GM12878 (cell line): Measurements from ENCODE around the gene CEACAM5. TPM values are rescaled to one million over a fixed set of nuclear protein-coding genes. Genes with fewer than 3 reads are reported as not detected.
A peak's percentile ranks its signal among the peaks of the same experiment; 100 is the strongest.

Source experiments
- ATAC-seq: fragments of 200-7000 bp; cut with Tn5 transposase; 3 replicates; pipeline ENCODE4 v1.9.1; 2020; ENCODE audit warnings: mild to moderate bottlenecking, moderate library complexity
- BruUV-seq: library from RNA; stranded (reverse); fragments of 400-500 nt; replicated peaks from 2 replicates; lab custom pipeline; 2021; lab: Mats Ljungman, UMichigan
- CTCF ChIA-PET: fragments of 300-600 bp; sonication (Branson Sonifier 250); formaldehyde crosslinking; extraction: SDS; loops from one replicate; lab custom pipeline; 2021; ENCODE audit warnings: inconsistent platforms; lab: Yijun Ruan, JAX
- POLR2A ChIA-PET: fragments of 350-600 bp; formaldehyde crosslinking; extraction: SDS; loops from one replicate; lab custom pipeline; 2021; ENCODE audit warnings: inconsistent platforms; lab: Charles Lee
- RAD21 ChIA-PET: fragments of 300-600 bp; sonication (Branson Sonifier 250); formaldehyde crosslinking; loops from one replicate; lab custom pipeline; 2023; ENCODE audit warnings: antibody characterized with exemption; ENCODE audit not compliant: unreplicated experiment; lab: Charles Lee
- SMC1A ChIA-PET: fragments of 300-600 bp; sonication (Branson Sonifier 250); formaldehyde crosslinking; loops from one replicate; lab custom pipeline; 2023; ENCODE audit not compliant: unreplicated experiment, uncharacterized antibody; lab: Charles Lee
- DNase-seq: peaks from one replicate; pipeline ENCODE4 v3.0.0-alpha.2; 2011; ENCODE audit warnings: low read depth, low spot score
- FAIRE-seq: peaks from 3 replicates; lab custom pipeline; 2011; peaks lifted over from hg19 to GRCh38; lab: Jason Lieb, UNC
- H2AFZ ChIP-seq: 2 replicates; pipeline ENCODE4 v1.6.0; 2011; ENCODE audit warnings: low read depth, low read length, control low read depth; ENCODE audit not compliant: control insufficient read depth
- H3K27ac ChIP-seq: 2 replicates; pipeline ENCODE4 v1.5.1; 2011; ENCODE audit warnings: control low read depth; ENCODE audit not compliant: control insufficient read depth, insufficient read depth
- H3K27me3 ChIP-seq, 2 experiments: replicated peaks in 1 of 2; 2 replicates each; pipeline versions ENCODE4 v1.6.0 to v1.6.1; 2011; ENCODE audit warnings: low read length in 1 of 2; ENCODE audit not compliant: control insufficient read depth in 2 of 2, insufficient read depth in 2 of 2
- H3K36me3 ChIP-seq, 2 experiments: 2 replicates each; pipeline ENCODE4 v1.5.1; 2011; ENCODE audit warnings: low read length in 1 of 2; ENCODE audit not compliant: control insufficient read depth in 2 of 2, insufficient read depth in 2 of 2
- H3K4me1 ChIP-seq: 2 replicates; pipeline ENCODE4 v1.6.1; 2011; ENCODE audit warnings: mild to moderate bottlenecking, low read length, moderate library complexity, mixed read lengths; ENCODE audit not compliant: control insufficient read depth, insufficient read depth
- H3K4me2 ChIP-seq: 2 replicates; pipeline ENCODE4 v1.6.0; 2011; ENCODE audit warnings: control low read depth; ENCODE audit not compliant: control insufficient read depth, insufficient read depth
- H3K4me3 ChIP-seq: fragments of 200-600 bp; sonication (generic); 2 replicates; pipeline ENCODE4 v1.5.1; 2016
- H3K79me2 ChIP-seq: 2 replicates; pipeline ENCODE4 v1.6.0; 2011; ENCODE audit warnings: low read length; ENCODE audit not compliant: control insufficient read depth, insufficient read depth
- H3K9ac ChIP-seq: 2 replicates; pipeline ENCODE4 v1.8.0; 2011; ENCODE audit warnings: low read length, control low read depth, mixed read lengths; ENCODE audit not compliant: control insufficient read depth, insufficient read depth
- H3K9me3 ChIP-seq: replicated peaks from 3 replicates; pipeline ENCODE4 v1.5.1; 2011; ENCODE audit warnings: mild to moderate bottlenecking, low read length; ENCODE audit not compliant: control insufficient read depth, insufficient read depth
- H4K20me1 ChIP-seq: 2 replicates; pipeline ENCODE4 v1.6.0; 2011; ENCODE audit not compliant: control insufficient read depth, insufficient read depth
- CHD2 ChIP-seq: IDR thresholded peaks from 2 replicates; pipeline ENCODE4 v1.6.1; 2011; ENCODE audit warnings: low read depth, low read length, improper control_type of control experiment, borderline replicate concordance
- CTCF ChIP-seq, 3 experiments: IDR thresholded peaks in 2 of 3; conservative IDR thresholded peaks in 1 of 3; 2 replicates each; pipeline ENCODE4 v1.5.1; 2011; ENCODE audit warnings: low read depth in 3 of 3, low read length in 3 of 3, mild to moderate bottlenecking in 3 of 3, control low read depth in 2 of 3, moderate library complexity in 2 of 3, inconsistent platforms in 1 of 3, mixed read lengths in 1 of 3; ENCODE audit not compliant: control insufficient read depth in 2 of 3, insufficient read depth in 1 of 3; ENCODE audit errors: extremely low read depth in 1 of 3
- IKZF1 ChIP-seq: fragments of 450-650 bp; conservative IDR thresholded peaks from 2 replicates; pipeline ENCODE4 v1.6.1; 2017; ENCODE audit warnings: antibody characterized with exemption, mild to moderate bottlenecking
- PKNOX1 ChIP-seq: fragments of 450-650 bp; IDR thresholded peaks from 2 replicates; pipeline ENCODE4 v1.6.1; 2016; ENCODE audit warnings: mild to moderate bottlenecking
- RAD21 ChIP-seq: IDR thresholded peaks from 2 replicates; pipeline ENCODE4 v1.6.1; 2011; ENCODE audit warnings: mild to moderate bottlenecking, low read depth, low read length, moderate library complexity; ENCODE audit not compliant: insufficient read depth
- SMC3 ChIP-seq: IDR thresholded peaks from 2 replicates; pipeline ENCODE4 v1.6.1; 2011; ENCODE audit warnings: low read length, improper control_type of control experiment, borderline replicate concordance
- TCF12 ChIP-seq: IDR thresholded peaks from 2 replicates; pipeline ENCODE4 v1.6.1; 2011; ENCODE audit warnings: low read depth, mild to moderate bottlenecking, low read length
- WGBS: methylation state at CpG from one replicate; pipeline ENCODE4 v1.1.6; 2016; ENCODE audit warnings: low lambda C conversion rate; ENCODE audit not compliant: insufficient replicate concordance, insufficient coverage; ENCODE audit errors: missing lambda C conversion rate; 5-methylcytosine and 5-hydroxymethylcytosine counted together
- in situ Hi-C: fragments of 300-500 bp; cut with MboI; formaldehyde crosslinking; loops from 9 replicates; pipeline ENCODE4 v1.14.3; 2018; ENCODE audit warnings: mixed read lengths
- intact Hi-C: fragments of 100-400 bp; cut with micrococcal nuclease; formaldehyde crosslinking; loops from one replicate; pipeline ENCODE4 v1.14.2; 2022; ENCODE audit not compliant: unreplicated experiment
- polyA plus RNA-seq, 11 experiments: library from polyadenylated mRNA; depleted of rRNA in 4 of 11; unstranded in 6 of 11; stranded (reverse) in 5 of 11; fragments of >200 nt; fragmentation: Nextera tagmentation in 4 of 11; fragmentation: Illumina TruSeq in 1 of 11; extraction: Ambion mirVana in 4 of 11; extraction: Trizol in 1 of 11; gene quantifications; 1 replicate in 1 of 11; 2 replicates in 10 of 11; pipeline versions ENCODE4 v1.2.1 to v1.2.3, GENCODE V29; 2011 to 2016; ENCODE audit warnings: inconsistent platforms in 2 of 11, missing spikeins in 2 of 11, low read depth in 1 of 11
- total RNA-seq, 4 experiments: library from RNA; depleted of rRNA in 3 of 4; stranded (reverse); fragments of >200 nt in 3 of 4; fragmentation: Illumina TruSeq in 1 of 4; extraction: Trizol in 1 of 4; gene quantifications; 2 replicates each; pipeline versions ENCODE4 v1.2.1 to v1.2.3, GENCODE V29; 2013 to 2021

The CEACAM5 gene
- total and polyA plus RNA-seq, 10 of the 15 experiments (the other 5 are each of a cell fraction or from before 2014, with no cell fraction given) = 0.38 TPM; not detected in 9

- TF ChIP-seq IKZF1 (no peak), TCF12 (no peak), CHD2 (no peak)
Measured at GRCh38 chr19:41745756-41746155, 37.3 kb downstream of the CEACAM5 start (continued).

- intact Hi-C loops (loop anchor here (1.0 to 2.0 kb wide), 2 partner anchors 39 to 104 kb away; no protein-coding TSS in a partner anchor), in situ Hi-C loops (no loop called here)
- peaks cover 0 to 8% of the 10 kb centered on the region in 2 experiments; a peak in 1 of 4 replicates for H3K27me3 ChIP-seq
- no peaks in the 10 kb centered on the region for H3K36me3 ChIP-seq
- ChIA-PET CTCF (interaction anchor here (0.7 to 2.1 kb wide), 4 partner anchors 17 to 769 kb away, joined by 3 to 5 read pairs (median 4); no protein-coding TSS in a partner anchor), SMC1A (interaction anchor here (1.3 kb wide), 1 partner anchor 46 kb away, joined by 4 read pairs; no protein-coding TSS in a partner anchor), POLR2A (no interaction called here), RAD21 (no interaction called here)
- TF ChIP-seq CTCF (IDR thresholded peaks at IDR 0.05 in 2 of 3, conservative IDR thresholded peaks at IDR 0.05 in 1 of 3; ENCODE audit: control insufficient read depth in 2 of 3, extremely low read depth in 1 of 3, insufficient read depth in 1 of 3, low read depth in 3 of 3, low read length in 3 of 3) (peak; percentile 61 to 65 (median 64)), SMC3 (peak; percentile 24; the same call in 1 of the 2 replicates), PKNOX1 (no peak), RAD21 (peak; percentile 69)
- H3K4me3 ChIP-seq = no peak overlapping the region
- H3K27ac ChIP-seq = no peak overlapping the region
- 14% methylated on average over 11 of the region's 11 CpGs for WGBS
- BruUV-seq = no TSS peak
- no peaks in the 10 kb centered on the region for H3K79me2 ChIP-seq
- H3K4me1 ChIP-seq = no peaks in the 10 kb centered on the region
- no peaks in the 10 kb centered on the region for H4K20me1 ChIP-seq
- H3K4me2 ChIP-seq = no peak overlapping the region
- ATAC-seq (peak; percentile 87), FAIRE-seq (peak; percentile 78), DNase-seq (no peak)
- H3K9ac ChIP-seq = no peak overlapping the region
- no peaks in the 10 kb centered on the region for H3K9me3 ChIP-seq
- H2AFZ ChIP-seq = no peak overlapping the region
Measured at GRCh38 chr19:41746593-41747227, 38.3 kb downstream of the CEACAM5 start.
